ENCODE data around the gene SLC29A3. TPM values are rescaled to one million over a fixed set of nuclear protein-coding genes. Genes with fewer than 3 reads are reported as not detected.

Gene SLC29A3
- polyA plus RNA-seq, 1 donor (not counting 4 experiments of a cell fraction or from before 2014, with no cell fraction given), result 0.52 TPM

GRCh38 chr10:71332466-71332865 is 13.4 kb downstream of the SLC29A3 start:
- H3K4me3 ChIP-seq (ENCODE audit: control insufficient read depth in 2 of 3, extremely low read depth in 1 of 3, insufficient read depth in 2 of 3, low read depth in 1 of 3, low read length in 3 of 3), result no peak overlapping the region
- no peaks in the 10 kb centered on the region for H3K79me2 ChIP-seq (ENCODE audit: control insufficient read depth, insufficient read depth, low read length)
- H3K9me1 ChIP-seq (ENCODE audit: control insufficient read depth, extremely low read depth, insufficient read depth, low read length), result no peaks in the 10 kb centered on the region
- H3K9ac ChIP-seq (ENCODE audit: control insufficient read depth, extremely low read depth, insufficient read depth, low read length), result no peak overlapping the region
- H4K20me1 ChIP-seq (ENCODE audit: control insufficient read depth, extremely low read depth, insufficient read depth, low read length), result no peaks in the 10 kb centered on the region
- DNase-seq (ENCODE audit: low read depth, low spot score), result no peak
- dilution Hi-C loops (cut with MboI; ENCODE audit: extremely low pct_ligation_motif_present, low sequenced_read_pairs), result no loop called here
- peaks cover 18% of the 10 kb centered on the region for H3K27me3 ChIP-seq (ENCODE audit: control insufficient read depth, extremely low read depth, insufficient read depth, low read length)
- H2AFZ ChIP-seq (ENCODE audit: control insufficient read depth, low read length), result no peak overlapping the region
- peaks cover 15% of the 10 kb centered on the region for H3K4me1 ChIP-seq (ENCODE audit: control insufficient read depth, extremely low read depth, insufficient read depth, low read length)
- H3K27ac ChIP-seq (ENCODE audit: control insufficient read depth, insufficient read depth, low read length), result no peak overlapping the region
- FAIRE-seq, result no peak
- H3K9me3 ChIP-seq (ENCODE audit: control insufficient read depth, low read depth, low read length), result no peaks in the 10 kb centered on the region
- TF ChIP-seq, protein P1, sequence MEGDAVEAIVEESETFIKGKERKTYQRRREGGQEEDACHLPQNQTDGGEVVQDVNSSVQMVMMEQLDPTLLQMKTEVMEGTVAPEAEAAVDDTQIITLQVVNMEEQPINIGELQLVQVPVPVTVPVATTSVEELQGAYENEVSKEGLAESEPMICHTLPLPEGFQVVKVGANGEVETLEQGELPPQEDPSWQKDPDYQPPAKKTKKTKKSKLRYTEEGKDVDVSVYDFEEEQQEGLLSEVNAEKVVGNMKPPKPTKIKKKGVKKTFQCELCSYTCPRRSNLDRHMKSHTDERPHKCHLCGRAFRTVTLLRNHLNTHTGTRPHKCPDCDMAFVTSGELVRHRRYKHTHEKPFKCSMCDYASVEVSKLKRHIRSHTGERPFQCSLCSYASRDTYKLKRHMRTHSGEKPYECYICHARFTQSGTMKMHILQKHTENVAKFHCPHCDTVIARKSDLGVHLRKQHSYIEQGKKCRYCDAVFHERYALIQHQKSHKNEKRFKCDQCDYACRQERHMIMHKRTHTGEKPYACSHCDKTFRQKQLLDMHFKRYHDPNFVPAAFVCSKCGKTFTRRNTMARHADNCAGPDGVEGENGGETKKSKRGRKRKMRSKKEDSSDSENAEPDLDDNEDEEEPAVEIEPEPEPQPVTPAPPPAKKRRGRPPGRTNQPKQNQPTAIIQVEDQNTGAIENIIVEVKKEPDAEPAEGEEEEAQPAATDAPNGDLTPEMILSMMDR (optimal IDR thresholded peaks at IDR 0.05 in 1 of 3, IDR thresholded peaks at IDR 0.05 in 1 of 3, conservative IDR thresholded peaks at IDR 0.05 in 1 of 3; ENCODE audit: extremely low read depth in 1 of 3, insufficient read depth in 2 of 3, low read length in 3 of 3), result no peak
- TF ChIP-seq EZH2 (IDR thresholded peaks at IDR 0.05; ENCODE audit: low read length), result no peak
- H3K4me2 ChIP-seq (ENCODE audit: control insufficient read depth, extremely low read depth, insufficient read depth, low read depth, low read length), result no peak overlapping the region
- H3K36me3 ChIP-seq (ENCODE audit: control insufficient read depth in 2 of 2, extremely low read depth in 1 of 2, insufficient read depth in 2 of 2, low read length in 2 of 2), result no peaks in the 10 kb centered on the region

- Histone ChIP-seq H3K4me3 (ENCODE audit: control insufficient read depth in 2 of 3, extremely low read depth in 1 of 3, insufficient read depth in 2 of 3, low read depth in 1 of 3, low read length in 3 of 3) (no peak overlapping the region), H2AFZ (ENCODE audit: control insufficient read depth, low read length) (no peak overlapping the region), H3K4me2 (ENCODE audit: control insufficient read depth, extremely low read depth, insufficient read depth, low read depth, low read length) (peak overlapping the region; percentile 34), H4K20me1 (ENCODE audit: control insufficient read depth, extremely low read depth, insufficient read depth, low read length) (no peaks in the 10 kb centered on the region), H3K36me3 (ENCODE audit: control insufficient read depth in 2 of 2, extremely low read depth in 1 of 2, insufficient read depth in 2 of 2, low read length in 2 of 2) (no peaks in the 10 kb centered on the region), H3K9me1 (ENCODE audit: control insufficient read depth, extremely low read depth, insufficient read depth, low read length) (no peaks in the 10 kb centered on the region), H3K27me3 (ENCODE audit: control insufficient read depth, extremely low read depth, insufficient read depth, low read length) (peaks cover 15% of the 10 kb centered on the region), H3K79me2 (ENCODE audit: control insufficient read depth, insufficient read depth, low read length) (no peaks in the 10 kb centered on the region), H3K4me1 (ENCODE audit: control insufficient read depth, extremely low read depth, insufficient read depth, low read length) (peaks cover 15% of the 10 kb centered on the region), H3K9me3 (ENCODE audit: control insufficient read depth, low read depth, low read length) (no peaks in the 10 kb centered on the region), H3K27ac (ENCODE audit: control insufficient read depth, insufficient read depth, low read length) (no peak overlapping the region), H3K9ac (ENCODE audit: control insufficient read depth, extremely low read depth, insufficient read depth, low read length) (no peak overlapping the region)
- dilution Hi-C loops (cut with MboI; ENCODE audit: extremely low pct_ligation_motif_present, low sequenced_read_pairs), result no loop called here
- peak; percentile 60 for DNase-seq (ENCODE audit: low read depth, low spot score)
- no peak for TF ChIP-seq EZH2 (IDR thresholded peaks at IDR 0.05; ENCODE audit: low read length)
- TF ChIP-seq, protein P1 (optimal IDR thresholded peaks at IDR 0.05 in 1 of 3, IDR thresholded peaks at IDR 0.05 in 1 of 3, conservative IDR thresholded peaks at IDR 0.05 in 1 of 3; ENCODE audit: extremely low read depth in 1 of 3, insufficient read depth in 2 of 3, low read length in 3 of 3), result peak in 1 of 3 experiments; percentile 22
- FAIRE-seq, result peak; percentile 90
These were observed 14.2 kb downstream of the SLC29A3 start for GRCh38 chr10:71333129-71333887.
